DND-41 (cell line): Measurements from ENCODE around the gene COQ5.

Experiments
- CTCF ChIP-seq: IDR thresholded peaks from 2 replicates; pipeline ENCODE4 v1.5.1; 2012; ENCODE audit warnings: borderline replicate concordance, low read length, moderate library complexity, mild to moderate bottlenecking; ENCODE audit not compliant: poor library complexity, severe bottlenecking; ENCODE audit errors: extremely low read depth
- EZH2 ChIP-seq: IDR thresholded peaks from 3 replicates; pipeline ENCODE4 v1.6.1; 2012; ENCODE audit warnings: borderline replicate concordance, low read depth, mild to moderate bottlenecking, moderate library complexity, low read length, inconsistent platforms; ENCODE audit not compliant: severe bottlenecking

GRCh38 chr12:120537856-120538220, 8.9 kb upstream of the COQ5 start:
- no peak for TF ChIP-seq CTCF
- no peak for TF ChIP-seq EZH2
